Stimulated activated CD4-positive, alpha-beta T cell treated with anti-CD3 and anti-CD28 coated beads, TNF-alpha, amount 100 ng/mL, for 48 hours (primary cell): ENCODE data around the gene NOB1.
"Not testable (repeated sequence)": the region's sequence is repeated elsewhere in the genome, so short reads cannot be mapped to it uniquely, and the experiment has no call there.

Experiments used
- DNase-seq, 3 donors: peaks; one replicate each; pipeline ENCODE4 v3.0.0-alpha.2; 2020; ENCODE audit warnings: low read depth in 3 of 3

NOB1 gene

GRCh38 chr16:69761983-69762813, 7.5 kb upstream of the NOB1 start, which contains the start of gene WWP2:
Gene WWP2, plus strand, starts transcription at chr16:69762332. Its CDS starts 24,679 bp downstream, at chr16:69787011.
- peak; percentile 44 to 72 (median 50) for DNase-seq

DNA sequence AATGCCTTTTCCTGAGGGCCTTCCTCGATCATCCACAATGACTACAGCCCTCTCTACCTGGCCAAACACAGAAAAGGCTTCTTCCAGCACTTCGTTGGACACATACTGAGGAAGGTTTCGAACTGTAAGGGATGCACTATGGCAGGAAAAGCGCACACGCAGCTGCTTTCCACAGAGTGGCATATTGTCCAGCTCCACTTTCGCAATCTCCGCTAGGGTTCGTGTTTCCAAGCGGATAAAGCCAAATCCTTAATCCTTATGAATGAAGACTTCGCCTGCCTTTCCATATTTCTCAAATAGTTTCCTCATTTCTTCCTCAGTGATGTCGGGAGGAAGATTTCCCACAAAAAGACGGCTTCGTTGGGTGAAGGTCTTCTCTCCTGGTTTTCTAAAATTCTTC, 2.6 kb upstream of the NOB1 start:
- not testable (repeated sequence) for DNase-seq

- DNase-seq = no peak
Observed at GRCh38 chr16:69756705-69757104, 2.0 kb upstream of the NOB1 start.

DNA sequence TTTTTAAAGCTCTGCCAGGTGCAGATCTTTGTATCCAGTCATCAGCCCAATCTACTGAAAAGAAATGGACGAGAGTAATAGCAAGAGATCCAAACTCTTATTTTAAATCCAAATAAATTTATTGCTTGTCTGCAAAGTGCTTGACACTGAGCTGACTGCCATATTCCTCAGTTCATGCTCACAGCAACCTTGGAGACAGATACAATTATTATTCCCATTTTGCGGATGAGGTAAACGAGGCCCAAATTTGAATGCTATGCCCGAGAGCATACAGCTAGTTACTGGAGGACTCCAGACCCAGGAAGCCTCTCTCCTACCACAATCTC, 620 bp downstream of the NOB1 start:
- no peak for DNase-seq

- no peak for DNase-seq
Observed at GRCh38 chr16:69748694-69749345, 5.9 kb downstream of the NOB1 start.

- DNase-seq = no peak
Observed at GRCh38 chr16:69747115-69747514, 7.6 kb downstream of the NOB1 start.

- DNase-seq = no peak
Observed at GRCh38 chr16:69745959-69746358, 8.8 kb downstream of the NOB1 start.

DNA sequence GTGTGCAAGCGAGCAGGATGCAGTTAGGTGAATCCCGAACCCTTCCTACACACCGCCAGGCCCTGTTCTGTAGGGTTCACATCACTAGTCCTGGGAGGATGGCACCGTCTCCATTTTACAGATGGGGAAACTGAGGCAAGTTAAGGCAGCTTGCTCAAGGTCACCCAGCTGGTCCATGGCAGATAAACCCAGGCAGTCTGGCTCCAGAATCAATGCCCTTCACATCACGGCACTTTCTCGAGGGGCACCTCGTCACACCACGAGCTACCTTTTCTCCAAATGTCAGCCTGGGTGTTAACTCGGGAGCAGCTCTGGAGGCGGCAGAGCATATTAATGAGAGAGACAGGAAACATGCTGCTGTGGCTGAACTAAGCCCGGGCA, 9.5 kb downstream of the NOB1 start:
- no peak for DNase-seq

DNA sequence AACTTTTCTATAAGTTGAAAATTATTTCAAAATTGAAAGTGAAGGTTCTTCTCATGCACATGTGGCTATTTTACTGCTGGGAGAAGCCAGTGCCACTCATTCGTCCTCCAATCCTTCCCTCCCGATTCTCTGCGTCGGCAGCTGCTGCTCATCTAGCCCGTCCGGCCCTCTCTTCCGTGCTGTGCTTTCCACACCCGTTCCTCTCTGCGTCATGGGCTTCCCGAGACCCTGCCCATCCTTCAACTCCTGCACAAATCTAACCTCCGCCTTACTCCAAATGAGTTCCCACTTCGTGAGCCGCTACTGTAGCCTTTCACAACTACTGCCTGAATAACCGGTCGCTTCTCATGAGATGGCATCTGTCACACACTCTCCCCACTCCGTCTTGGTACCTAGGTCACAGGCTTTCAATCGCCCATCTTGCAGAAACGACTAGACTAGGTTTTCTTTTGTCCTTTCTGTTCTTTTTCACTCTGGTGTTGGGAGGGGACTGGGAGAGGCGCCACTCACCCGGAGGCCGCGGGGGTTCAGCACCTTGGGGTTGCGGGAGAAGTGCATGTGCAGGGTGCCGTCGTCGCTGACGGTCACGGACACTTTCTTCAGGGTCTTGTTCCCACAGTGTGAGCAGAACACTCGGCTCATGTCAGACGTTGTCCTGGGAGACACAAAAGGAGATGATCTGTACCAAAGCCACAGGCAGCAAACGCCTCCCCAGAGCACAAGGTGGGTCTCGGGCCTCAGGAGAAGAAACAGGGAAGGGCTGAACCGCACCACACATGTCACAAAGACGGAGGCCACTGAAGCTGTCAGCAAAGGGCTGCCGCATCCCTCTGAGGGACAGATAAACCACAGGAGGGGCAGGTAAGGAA, 10.1 kb downstream of the NOB1 start:
- DNase-seq = no peak

DNA sequence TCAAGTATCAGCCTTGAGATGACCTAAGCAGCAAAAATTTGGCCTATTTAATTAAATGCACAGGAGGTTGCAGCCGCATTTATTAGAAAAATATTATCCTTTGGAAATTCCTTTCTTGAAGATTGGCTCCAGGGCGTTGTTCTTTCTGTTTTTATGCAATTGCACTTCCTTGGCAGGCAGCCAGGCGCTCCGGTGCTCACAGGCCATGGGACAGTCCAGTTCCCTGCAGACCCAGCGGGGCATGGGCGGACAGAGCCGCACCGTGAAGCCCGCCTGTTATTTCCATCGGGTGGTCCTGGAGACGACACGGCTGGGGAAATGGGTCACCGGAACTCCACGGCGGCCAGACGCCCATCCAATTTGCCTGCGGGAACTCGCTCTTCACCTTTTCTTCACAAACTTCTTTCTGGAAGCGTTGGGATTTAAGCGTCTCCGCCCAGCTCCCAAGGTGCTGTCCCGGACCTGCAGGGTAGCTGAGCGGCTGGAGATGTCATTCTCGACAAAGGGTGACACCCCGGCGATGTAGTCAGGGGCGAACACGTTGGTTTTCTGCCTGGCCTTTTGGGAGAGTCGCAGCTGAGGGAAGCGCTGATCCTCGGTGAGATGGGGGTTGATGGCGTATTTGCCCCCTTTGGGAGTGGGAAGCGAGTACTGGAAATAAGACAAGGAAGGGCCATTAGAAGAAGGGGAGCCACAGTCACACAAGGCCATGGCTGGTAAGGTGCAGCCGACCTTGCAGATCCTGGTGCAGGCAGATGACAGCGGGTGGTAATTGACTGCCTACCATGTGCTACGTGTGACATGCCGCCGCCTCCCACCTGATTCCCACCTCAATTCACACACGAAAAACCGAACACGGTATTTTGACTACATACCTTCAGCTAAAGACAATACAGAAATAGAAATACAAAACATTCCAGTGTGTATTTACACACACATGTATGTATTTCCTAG, 12.5 kb downstream of the NOB1 start:
- no peak for DNase-seq

GRCh38 chr16:69741519-69741918, 13.2 kb downstream of the NOB1 start:
- no peak for DNase-seq

- DNase-seq = no peak
Observed at GRCh38 chr16:69732101-69732500, 22.6 kb downstream of the NOB1 start.

DNA sequence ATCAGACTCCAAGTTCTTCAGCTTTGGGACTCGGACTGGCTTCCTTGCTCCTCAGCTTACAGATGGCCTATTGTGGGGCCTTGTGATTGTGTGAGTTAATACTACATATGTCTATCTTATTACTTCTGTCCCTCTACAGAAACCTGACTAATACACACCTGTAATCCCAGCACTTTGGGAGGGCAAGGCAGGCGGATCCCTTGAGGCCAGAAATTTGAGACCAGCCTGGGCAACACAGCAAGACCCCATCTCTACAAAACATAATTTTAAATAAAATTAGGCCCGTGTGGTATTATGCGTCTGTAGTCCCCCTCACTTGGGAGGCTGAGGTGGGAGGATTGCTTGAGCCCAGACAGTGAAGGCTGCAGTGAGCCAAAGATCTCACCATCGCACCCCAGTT, 23.4 kb downstream of the NOB1 start:
- DNase-seq = not testable (repeated sequence)

GRCh38 chr16:69729030-69729429, 25.7 kb downstream of the NOB1 start:
- not testable (repeated sequence) for DNase-seq

DNA sequence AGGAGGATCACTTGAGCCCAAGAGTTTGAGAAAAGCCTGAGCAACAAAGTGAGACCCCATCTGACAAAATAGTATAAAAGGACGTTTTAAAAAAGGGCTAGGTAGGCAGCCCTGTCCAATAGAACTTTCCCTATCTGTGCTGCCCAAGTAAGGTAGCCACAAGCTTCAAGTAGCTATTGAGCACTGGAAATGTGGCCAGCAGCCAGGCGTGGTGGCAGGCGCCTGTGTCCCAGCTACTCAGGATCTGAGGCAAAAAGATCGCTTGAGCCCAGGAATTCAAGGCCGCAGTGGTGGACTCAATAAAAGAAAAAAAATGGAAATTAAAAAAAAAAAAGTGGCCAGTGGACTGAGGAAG, 26.8 kb downstream of the NOB1 start:
- no peak for DNase-seq

DNA sequence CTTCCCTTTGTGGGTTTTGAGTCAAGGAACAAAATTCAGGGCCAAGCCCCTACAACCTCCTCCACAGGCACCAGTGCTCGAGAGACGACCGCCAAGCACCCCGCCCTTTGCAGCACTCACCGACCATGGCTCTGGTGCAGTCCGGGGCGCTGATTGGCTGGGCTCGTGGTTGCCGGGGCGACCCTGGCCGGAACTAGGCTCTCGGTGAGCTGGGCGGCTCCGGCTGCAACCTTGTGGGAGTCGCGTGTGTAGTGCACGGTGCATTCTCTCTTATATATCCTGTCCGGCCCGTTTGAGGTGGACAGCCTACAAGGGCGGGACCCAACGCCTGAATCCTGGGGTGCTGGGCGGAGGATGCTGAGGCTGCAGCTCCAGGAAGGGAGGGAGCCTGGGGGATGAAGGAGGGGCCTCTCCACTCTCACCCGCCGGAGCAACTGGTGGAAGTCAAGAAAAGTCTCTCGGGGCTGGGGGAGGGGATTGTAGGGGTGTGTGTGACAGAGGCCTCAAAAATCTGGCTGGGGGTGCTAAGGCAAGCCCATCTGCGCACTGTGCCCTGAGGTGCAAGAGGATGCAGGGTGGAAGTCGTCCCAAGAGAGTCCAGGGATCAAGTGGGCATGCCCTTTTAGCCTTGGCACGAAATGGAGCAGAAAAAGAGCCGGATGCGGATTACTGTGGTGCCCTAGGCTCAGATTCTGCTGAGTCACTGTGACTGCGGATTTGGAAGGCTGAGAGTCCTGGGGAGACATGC, 28.2 kb downstream of the NOB1 start, which contains the start of gene NQO1:
Gene NQO1, minus strand, starts transcription at position 248 of the 748 bp plus-strand sequence. Its CDS starts 121 bp downstream, at position 127.
- DNase-seq = peak; percentile 82 to 91 (median 87)

DNA sequence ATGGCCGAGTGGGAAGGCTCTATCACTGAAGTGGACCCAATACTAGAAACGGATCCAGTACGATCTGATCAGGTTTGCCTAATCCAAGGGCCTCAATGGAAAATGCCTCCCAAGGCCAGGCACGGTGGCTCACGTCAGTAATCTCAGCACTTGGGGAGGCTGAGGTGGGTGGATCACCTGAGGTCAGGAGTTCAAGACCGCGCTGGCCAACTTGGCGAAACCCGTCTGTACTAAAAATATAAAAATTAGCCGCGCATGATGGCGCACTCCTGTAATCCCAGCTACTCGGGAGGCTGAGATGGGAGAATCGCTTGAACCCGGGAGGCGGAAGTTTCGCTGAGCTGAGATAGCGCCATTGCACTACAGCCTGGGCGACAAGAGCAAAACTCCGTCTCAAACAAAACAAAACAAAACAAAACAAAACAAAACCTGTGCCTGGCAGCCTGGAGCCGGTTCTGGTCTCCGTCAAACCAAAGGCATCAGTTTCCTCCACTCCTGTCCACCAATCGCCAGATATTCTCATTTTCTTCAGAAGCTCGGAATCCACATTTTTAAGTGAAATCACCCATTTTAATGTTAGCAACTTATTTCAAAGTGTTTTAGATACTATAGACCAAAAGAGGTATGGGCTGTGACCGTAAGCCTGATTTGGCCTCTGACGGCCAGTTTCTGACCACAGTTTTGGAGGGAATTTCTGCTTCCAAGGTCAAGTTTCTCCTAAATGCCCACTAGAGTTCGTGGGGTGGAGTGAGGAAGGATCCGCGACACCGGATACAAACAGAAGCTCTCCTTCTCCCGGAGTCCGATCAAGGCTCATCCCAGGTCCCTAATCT, 29.0 kb downstream of the NOB1 start:
- DNase-seq = no peak

- no peak for DNase-seq
Observed at GRCh38 chr16:69724981-69725479, 29.7 kb downstream of the NOB1 start.

GRCh38 chr16:69724414-69724873, 30.3 kb downstream of the NOB1 start:
- no peak for DNase-seq
